Hematopoietic multipotent progenitor cell treated with erythropoietin and hydrocortisone succinate and interleukin-3 and kit ligand, for 8 days (in vitro differentiated cells): ENCODE data around the gene SH2D3C.
"Not testable (repeated sequence)": the region's sequence is repeated elsewhere in the genome, so short reads cannot be mapped to it uniquely, and the experiment has no call there.

ENCODE experiments used
- DNase-seq: peaks from one replicate; pipeline ENCODE4 v3.0.0-alpha.2; 2015

The SH2D3C gene

GRCh38 chr9:127783111-127784008 is 4.9 kb upstream of the SH2D3C start:
- peak; percentile 72 for DNase-seq

DNA sequence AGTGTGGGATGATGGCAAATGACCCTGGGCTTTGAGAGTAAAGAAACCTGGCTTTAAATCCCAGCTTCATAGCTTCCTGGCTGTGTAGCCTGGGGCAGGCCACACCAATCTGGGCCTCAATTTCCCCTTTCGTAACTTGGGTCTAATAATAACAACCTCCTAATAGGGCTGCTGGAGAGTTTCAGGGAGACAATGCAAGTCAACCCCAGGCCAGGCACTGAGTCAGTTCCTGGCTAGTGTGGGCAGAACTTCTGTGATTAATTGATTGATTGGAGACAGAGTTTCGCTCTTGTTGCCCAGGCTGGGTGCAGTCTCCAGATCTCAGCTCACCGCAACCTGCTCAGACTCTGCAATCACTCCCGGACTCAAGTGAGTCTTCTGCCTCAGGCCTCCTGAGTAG is 3.3 kb upstream of the SH2D3C start:
- DNase-seq: no peak

DNA sequence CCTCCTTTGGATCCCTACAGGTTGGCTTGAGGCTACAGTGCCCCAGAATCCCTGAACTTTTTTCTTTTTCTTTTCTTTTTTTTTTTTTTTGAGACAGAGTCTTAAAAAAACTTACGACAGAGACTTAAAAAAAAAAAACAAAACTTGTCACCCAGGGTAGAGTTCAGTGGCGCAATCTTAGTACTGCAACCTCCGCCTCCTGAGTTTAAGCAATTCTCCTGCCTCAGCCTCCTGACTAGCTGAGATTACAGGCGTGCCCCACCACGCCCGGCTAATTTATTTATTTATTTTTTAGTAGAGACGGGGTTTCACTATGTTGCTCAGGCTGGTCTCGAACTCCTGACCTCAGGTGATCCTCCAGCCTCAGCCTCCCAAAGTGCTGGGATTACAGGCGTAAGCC is 2.4 kb upstream of the SH2D3C start:
- DNase-seq: not testable (repeated sequence)

DNA sequence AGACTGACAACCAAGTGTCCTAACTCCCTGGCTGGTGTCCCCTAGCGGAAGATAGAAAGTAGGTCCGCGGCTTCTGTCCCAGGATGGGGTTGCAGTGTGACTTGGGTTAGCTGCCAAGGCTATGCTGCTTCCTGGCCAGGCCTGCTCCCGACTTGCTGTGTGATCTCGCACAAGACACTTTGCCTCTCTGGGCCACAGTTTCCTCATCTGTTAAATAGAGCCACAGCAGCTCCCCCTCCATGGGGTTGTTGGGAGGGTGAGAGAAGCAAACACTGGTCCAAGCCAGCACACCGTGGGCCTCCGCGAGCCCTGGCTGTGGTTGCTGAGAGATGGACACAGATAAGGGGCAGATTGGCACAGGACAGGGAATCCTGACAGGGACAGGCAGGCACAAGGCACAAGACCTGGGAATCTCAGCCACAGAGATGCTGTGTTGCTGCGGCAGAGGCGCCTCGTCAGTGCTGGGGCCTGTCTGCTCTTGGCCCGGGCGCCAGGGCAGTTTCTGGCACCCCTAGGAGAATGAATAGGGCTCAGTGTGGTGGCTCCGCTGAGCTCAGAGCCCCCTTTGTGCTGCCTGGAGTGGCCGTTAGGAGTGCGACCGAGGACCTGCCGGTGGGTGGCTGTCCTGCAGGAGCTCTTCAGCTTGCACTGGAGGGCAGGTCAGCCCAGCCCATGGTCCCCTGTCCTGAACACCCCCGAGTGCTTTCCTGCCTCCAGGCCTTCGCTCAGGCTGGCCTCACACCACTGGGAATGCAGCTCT is 1.8 kb upstream of the SH2D3C start:
- DNase-seq: no peak

DNA sequence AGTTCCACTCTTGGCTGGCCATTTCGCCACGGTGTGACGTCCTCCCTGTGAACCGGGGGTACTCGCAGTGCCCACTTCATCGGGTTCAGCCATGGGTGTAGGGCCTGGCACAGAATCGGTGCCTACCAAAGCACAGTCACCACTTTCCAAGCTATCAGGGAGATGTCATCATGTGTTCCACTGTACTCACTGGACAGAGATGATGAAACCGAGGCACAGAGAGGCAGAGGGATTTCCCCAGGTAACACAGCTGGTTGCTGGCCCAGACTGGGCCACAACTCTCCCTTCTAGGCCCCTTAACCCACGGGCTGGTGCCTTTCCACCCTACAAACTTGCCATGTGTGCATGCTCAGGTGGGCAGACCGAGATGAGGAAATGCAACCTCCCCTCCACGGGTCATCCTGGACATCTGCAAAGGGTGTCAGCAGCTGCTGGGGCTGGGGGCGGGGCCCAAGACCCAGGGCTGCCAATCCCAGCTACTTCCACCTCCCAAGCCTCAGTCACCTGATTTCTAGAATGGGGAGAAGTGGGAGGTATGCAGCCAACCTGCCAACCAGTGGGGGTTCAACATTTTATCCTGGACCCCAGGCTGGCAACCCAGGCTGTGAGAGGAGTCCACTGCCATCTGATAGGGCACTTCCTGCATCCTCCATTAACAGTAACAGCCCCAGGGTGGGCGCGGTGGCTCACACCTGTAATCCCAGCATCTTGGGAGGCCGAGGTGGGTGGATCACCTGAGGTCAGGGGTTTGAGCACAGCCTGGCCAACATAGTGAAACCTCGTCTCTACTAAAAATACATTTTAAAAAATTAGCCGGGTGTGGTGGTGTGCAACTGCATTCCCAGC is 893 bp upstream of the SH2D3C start:
- DNase-seq: no peak

- DNase-seq: no peak
These were observed 992 bp downstream of the SH2D3C start for GRCh38 chr9:127777368-127777980.

- DNase-seq: no peak
These were observed 1.6 kb downstream of the SH2D3C start for GRCh38 chr9:127776924-127777289.

DNA sequence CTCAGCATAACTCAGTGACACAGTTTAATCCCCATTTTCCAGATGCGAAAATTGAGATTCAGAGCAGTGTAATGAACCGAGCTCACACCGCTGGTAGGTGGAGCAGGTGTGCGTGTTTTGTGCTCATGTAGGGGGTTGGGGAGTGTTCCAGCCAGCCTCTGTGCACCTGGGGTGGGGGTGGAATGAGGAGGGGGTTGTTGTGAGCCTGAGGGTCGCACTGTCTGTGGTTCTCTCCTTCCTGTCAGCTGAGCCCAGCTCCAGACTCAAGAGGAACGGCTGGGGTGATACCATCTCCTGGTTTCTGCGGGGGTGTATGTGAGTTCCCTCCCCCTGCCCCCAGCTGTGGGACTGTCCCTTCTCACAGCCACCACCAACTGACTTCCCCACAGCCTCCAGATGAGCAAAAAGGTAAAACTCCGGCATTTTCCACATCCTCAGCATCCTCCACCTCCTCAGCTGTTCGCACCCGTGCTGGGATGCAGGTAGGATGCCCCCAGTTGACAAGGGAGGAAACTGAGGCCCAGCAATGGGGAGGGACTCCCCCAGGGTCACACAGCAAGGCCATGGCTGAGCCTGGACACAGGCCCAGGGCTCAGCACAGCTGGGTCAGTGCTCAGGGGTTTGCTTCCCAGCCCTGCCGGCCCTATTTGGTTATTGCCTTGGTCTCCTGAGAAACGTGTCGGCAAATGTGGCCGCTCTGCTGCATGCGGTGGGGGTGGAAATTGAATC is 2.1 kb downstream of the SH2D3C start:
- DNase-seq: peak; percentile 78

- no peak for DNase-seq
These were observed 4.5 kb downstream of the SH2D3C start for GRCh38 chr9:127773981-127774380.

DNA sequence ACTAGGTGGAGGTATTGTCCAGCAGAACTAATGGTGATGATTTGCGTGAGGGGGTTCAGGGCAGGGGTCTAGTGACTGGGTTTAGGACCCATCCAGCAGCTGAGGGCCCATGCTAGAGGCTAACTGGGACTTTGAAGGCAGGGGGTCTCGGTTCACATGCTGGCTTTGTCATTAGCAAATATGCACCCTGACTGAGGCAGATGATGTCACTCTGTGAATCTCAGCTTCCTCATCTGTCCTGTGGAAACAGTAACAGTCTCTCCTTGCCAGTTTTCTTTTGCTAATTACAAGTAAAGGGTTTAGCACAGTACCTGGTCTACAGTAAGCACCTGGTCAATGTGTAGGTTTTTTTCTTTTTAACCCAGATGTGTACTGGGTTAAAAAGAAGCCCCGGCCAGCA is 5.2 kb downstream of the SH2D3C start:
- DNase-seq: no peak

- no peak for DNase-seq
These were observed 5.9 kb downstream of the SH2D3C start for GRCh38 chr9:127772603-127773002.

GRCh38 chr9:127771570-127772189 is 6.8 kb downstream of the SH2D3C start:
- no peak for DNase-seq

- peak; percentile 96 for DNase-seq
These were observed 7.4 kb downstream of the SH2D3C start for GRCh38 chr9:127770905-127771569.

DNA sequence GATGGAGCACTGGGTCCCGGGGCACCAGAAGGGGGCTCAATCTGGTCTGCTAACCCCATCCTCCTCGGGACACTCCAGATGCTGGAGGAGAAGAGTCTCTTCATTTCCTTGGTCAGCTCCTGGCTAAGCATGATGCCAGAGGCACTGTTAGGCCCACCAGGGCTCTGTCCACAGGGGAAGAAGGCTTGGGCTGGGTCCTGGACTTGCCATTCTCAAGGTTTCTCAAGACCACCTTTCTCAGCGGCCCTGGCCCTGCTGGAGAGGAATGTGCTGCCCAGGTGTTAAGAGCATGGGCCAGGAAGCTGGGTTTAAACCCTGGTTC is 7.9 kb downstream of the SH2D3C start:
- no peak for DNase-seq

- DNase-seq: no peak
These were observed 8.4 kb downstream of the SH2D3C start for GRCh38 chr9:127769929-127770582.

GRCh38 chr9:127769101-127769500 is 9.4 kb downstream of the SH2D3C start:
- no peak for DNase-seq

DNA sequence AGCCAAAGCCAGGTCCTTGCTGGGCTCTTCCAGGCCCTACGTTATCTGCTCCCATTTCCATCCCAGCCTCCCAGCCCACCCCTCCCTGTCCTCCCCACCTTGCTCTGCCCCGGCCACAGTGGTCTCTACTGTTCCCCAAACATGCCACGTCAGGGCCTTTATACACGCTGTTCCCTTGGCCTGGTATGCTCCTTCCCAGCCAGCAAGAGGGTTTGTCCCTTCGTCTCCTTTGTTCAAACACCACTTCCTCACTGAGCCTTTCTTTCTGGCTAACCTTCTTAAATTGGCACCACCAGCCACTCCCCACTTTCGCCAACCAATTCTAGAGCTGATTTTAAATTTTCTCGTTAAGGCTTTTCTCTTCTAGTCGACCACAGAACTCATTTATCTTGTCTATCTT is 9.8 kb downstream of the SH2D3C start:
- peak; percentile 33 for DNase-seq

GRCh38 chr9:127767909-127768331 is 10.5 kb downstream of the SH2D3C start:
- no peak for DNase-seq

DNA sequence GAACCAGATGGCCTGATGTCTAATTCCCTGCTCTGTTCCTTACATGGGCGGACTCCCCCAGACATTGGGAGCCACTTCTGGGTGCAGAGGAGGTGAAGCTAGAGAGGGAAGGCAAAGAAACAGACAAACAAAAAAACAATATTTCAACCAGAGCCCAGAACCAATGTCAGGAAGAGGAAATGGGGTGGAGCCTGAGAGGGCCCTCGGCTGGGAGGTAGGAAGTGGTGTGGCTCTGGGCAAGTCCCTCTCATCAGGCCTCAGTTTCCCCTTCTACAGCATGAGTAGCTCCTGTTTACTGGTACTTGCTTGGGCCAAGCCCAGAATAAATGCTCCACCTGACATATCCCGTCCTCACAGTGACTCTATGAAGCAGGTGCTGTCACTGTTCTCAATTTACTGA is 11.1 kb downstream of the SH2D3C start:
- no peak for DNase-seq

DNA sequence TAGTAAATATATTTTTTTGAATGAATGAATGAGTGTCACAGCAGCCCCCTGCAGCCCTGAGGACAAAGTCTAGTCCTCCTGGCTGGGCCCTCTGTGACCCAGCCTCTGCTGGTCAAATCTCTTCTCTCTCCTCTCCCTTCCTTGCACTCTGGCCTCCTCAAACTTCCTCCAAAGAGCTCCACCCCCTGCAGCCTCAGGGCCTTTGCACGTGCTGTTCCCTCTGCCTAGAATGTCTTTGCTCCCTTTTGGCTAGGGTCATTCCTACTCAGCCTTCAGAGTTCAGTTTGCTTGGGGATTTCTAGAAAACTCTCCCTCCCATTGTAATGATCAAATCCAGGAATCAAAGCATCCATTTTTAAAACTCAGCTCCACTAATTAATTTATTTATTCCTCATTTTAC is 13.0 kb downstream of the SH2D3C start:
- DNase-seq: no peak
